ENCODE measurements around the gene ZCCHC14. TPM values are rescaled to one million over a fixed set of nuclear protein-coding genes. Genes with fewer than 3 reads are reported as not detected.

ZCCHC14 gene
- total and polyA plus RNA-seq, 2 of the 13 experiments (the other 11 are each of a cell fraction or from before 2014, with no cell fraction given) = 12.4 to 12.5 TPM

DNA sequence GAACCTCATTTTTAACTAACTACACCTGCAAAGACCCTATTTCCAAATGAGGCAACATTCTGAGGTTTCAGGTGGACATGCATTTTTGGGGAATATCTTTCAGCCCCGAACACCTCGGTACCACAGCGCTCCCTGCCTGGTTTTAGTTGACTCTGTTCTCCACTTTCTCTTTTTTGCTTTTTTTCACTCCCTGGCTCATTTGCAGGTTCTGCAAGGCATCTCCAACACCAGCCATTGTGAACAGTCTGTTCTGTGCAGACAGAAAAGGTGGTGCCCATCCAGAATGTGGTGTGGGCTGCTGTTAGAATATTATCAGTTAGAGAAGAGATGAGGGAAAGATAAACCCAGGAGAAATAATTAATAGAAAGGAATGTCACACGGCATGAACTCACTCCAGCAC, 32.5 kb upstream of the ZCCHC14 start:
- Histone ChIP-seq H3K36me3 (replicated peaks in 1 of 2; ENCODE audit: control insufficient read depth in 1 of 2, insufficient read depth in 2 of 2, low read length in 2 of 2) (no peaks in the 10 kb centered on the region), H3K27me3 (ENCODE audit: control insufficient read depth in 1 of 2, insufficient read depth in 2 of 2, low read length in 2 of 2) (0 out of 5 replicates have a peak, but pooled peaks cover 0 to 1% of the 10 kb centered on the region in 2 experiments), H2AFZ (ENCODE audit: low read length) (no peak overlapping the region), H3K9ac (ENCODE audit: insufficient read depth, low read depth, low read length) (no peak overlapping the region), H3K4me1 (ENCODE audit: insufficient read depth, low read length) (peaks cover 74% of the 10 kb centered on the region), H3K79me2 (ENCODE audit: insufficient read depth, low read length) (no peaks in the 10 kb centered on the region), H4K20me1 (ENCODE audit: insufficient read depth, low read length) (no peaks in the 10 kb centered on the region), H3K4me2 (ENCODE audit: low read depth, low read length) (no peak overlapping the region), H3K27ac (ENCODE audit: extremely low read length, insufficient read depth, low read length) (no peak overlapping the region), H3K9me3 (ENCODE audit: low read length) (no peaks in the 10 kb centered on the region), H3K4me3 (replicated peaks in 1 of 3; ENCODE audit: insufficient read depth in 1 of 3, low read depth in 2 of 3, low read length in 3 of 3) (no peak overlapping the region)
- BruUV-seq (replicated peaks) = no TSS peak
- intact Hi-C loops (cut with micrococcal nuclease; ENCODE audit: unreplicated experiment) (no loop called here), in situ Hi-C loops (cut with HindIII; ENCODE audit: extremely low pct_ligation_motif_present, low pct_unique_long_range_greater_than_20kb) (no loop called here)
- FAIRE-seq (no peak), ATAC-seq (no peak), DNase-seq (ENCODE audit: low spot score) (no peak)
- ChIA-PET CTCF (ENCODE audit: low intra/inter-chr PET ratio, low total read pairs) (no interaction called here), POLR2A (no interaction called here)
- WGBS (ENCODE audit: low lambda C conversion rate) = 75% methylated on average over 4 of the region's 4 CpGs
- TF ChIP-seq, protein P1, sequence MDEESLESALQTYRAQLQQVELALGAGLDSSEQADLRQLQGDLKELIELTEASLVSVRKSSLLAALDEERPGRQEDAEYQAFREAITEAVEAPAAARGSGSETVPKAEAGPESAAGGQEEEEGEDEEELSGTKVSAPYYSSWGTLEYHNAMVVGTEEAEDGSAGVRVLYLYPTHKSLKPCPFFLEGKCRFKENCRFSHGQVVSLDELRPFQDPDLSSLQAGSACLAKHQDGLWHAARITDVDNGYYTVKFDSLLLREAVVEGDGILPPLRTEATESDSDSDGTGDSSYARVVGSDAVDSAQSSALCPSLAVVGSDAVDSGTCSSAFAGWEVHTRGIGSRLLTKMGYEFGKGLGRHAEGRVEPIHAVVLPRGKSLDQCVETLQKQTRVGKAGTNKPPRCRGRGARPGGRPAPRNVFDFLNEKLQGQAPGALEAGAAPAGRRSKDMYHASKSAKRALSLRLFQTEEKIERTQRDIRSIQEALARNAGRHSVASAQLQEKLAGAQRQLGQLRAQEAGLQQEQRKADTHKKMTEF (CRISPR knock-in tag; IDR thresholded peaks at IDR 0.05) = no peak
- TF ChIP-seq MIER3 (CRISPR knock-in tag; IDR thresholded peaks at IDR 0.05; ENCODE audit: borderline replicate concordance) = no peak
- TF ChIP-seq XBP1 (CRISPR knock-in tag; IDR thresholded peaks at IDR 0.05) = no peak
- TF ChIP-seq ZNF766 (CRISPR knock-in tag; IDR thresholded peaks at IDR 0.05; ENCODE audit: borderline replicate concordance) = no peak
- no peak for TF ChIP-seq ZNF549 (CRISPR knock-in tag; IDR thresholded peaks at IDR 0.05)
- TF ChIP-seq CAMTA2 (CRISPR knock-in tag; IDR thresholded peaks at IDR 0.05; ENCODE audit: borderline replicate concordance) = no peak

DNA sequence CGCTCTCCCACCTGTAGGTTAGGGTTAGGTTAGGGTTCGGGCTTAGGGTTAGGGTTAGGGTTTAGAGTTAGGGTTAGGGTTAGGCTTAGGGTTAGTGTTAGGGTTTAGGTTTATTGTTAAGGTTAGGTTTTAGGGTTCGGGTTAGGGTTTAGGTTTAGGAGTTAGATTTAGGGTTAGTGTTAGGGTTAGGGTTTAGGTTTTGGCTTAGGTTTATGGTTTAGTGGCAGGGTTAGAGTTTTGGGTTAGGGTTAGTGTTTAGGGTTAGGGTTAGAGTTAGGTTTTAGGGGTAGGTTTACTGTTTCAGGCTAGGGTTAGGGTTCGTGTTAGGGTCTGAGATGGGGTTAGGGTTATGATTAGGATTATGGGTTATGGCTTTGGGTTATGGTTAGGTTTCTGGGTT, 31.6 kb upstream of the ZCCHC14 start:
- whole genome bisulfite sequencing (ENCODE audit: low lambda C conversion rate) = 89% methylated on average over 4 of the region's 4 CpGs
- no peak for ATAC-seq
- TF ChIP-seq ZNF20 (CRISPR knock-in tag; IDR thresholded peaks at IDR 0.05) = no peak
- TF ChIP-seq, protein P2, sequence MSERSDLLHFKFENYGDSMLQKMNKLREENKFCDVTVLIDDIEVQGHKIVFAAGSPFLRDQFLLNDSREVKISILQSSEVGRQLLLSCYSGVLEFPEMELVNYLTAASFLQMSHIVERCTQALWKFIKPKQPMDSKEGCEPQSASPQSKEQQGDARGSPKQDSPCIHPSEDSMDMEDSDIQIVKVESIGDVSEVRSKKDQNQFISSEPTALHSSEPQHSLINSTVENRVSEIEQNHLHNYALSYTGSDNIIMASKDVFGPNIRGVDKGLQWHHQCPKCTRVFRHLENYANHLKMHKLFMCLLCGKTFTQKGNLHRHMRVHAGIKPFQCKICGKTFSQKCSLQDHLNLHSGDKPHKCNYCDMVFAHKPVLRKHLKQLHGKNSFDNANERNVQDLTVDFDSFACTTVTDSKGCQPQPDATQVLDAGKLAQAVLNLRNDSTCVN (CRISPR knock-in tag; IDR thresholded peaks at IDR 0.05; ENCODE audit: borderline replicate concordance) = no peak
- no peak for TF ChIP-seq ZNF292 (CRISPR knock-in tag; IDR thresholded peaks at IDR 0.05; ENCODE audit: borderline replicate concordance, low read depth)
- TF ChIP-seq, protein P3, sequence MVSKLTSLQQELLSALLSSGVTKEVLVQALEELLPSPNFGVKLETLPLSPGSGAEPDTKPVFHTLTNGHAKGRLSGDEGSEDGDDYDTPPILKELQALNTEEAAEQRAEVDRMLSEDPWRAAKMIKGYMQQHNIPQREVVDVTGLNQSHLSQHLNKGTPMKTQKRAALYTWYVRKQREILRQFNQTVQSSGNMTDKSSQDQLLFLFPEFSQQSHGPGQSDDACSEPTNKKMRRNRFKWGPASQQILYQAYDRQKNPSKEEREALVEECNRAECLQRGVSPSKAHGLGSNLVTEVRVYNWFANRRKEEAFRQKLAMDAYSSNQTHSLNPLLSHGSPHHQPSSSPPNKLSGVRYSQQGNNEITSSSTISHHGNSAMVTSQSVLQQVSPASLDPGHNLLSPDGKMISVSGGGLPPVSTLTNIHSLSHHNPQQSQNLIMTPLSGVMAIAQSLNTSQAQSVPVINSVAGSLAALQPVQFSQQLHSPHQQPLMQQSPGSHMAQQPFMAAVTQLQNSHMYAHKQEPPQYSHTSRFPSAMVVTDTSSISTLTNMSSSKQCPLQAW (CRISPR knock-in tag; IDR thresholded peaks at IDR 0.05) = no peak
- TF ChIP-seq ZMYM3 (CRISPR knock-in tag; IDR thresholded peaks at IDR 0.05) = no peak
- TF ChIP-seq, protein P4, sequence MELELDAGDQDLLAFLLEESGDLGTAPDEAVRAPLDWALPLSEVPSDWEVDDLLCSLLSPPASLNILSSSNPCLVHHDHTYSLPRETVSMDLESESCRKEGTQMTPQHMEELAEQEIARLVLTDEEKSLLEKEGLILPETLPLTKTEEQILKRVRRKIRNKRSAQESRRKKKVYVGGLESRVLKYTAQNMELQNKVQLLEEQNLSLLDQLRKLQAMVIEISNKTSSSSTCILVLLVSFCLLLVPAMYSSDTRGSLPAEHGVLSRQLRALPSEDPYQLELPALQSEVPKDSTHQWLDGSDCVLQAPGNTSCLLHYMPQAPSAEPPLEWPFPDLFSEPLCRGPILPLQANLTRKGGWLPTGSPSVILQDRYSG (CRISPR knock-in tag; IDR thresholded peaks at IDR 0.05) = no peak
- TF ChIP-seq ZNF878 (CRISPR knock-in tag; IDR thresholded peaks at IDR 0.05) = no peak

More for the DNA sequence above, 31.6 kb upstream of the ZCCHC14 start:
- Histone ChIP-seq H3K4me2 (ENCODE audit: low read depth, low read length) (no peak overlapping the region), H4K20me1 (ENCODE audit: insufficient read depth, low read length) (no peaks in the 10 kb centered on the region), H2AFZ (ENCODE audit: low read length) (no peak overlapping the region), H3K9me3 (ENCODE audit: low read length) (no peaks in the 10 kb centered on the region), H3K79me2 (ENCODE audit: insufficient read depth, low read length) (no peaks in the 10 kb centered on the region), H3K4me3 (replicated peaks in 1 of 3; ENCODE audit: insufficient read depth in 1 of 3, low read depth in 2 of 3, low read length in 3 of 3) (no peak overlapping the region), H3K27me3 (ENCODE audit: control insufficient read depth in 1 of 2, insufficient read depth in 2 of 2, low read length in 2 of 2) (0 out of 5 replicates have a peak, but pooled peaks cover 0 to 1% of the 10 kb centered on the region in 2 experiments), H3K36me3 (replicated peaks in 1 of 2; ENCODE audit: control insufficient read depth in 1 of 2, insufficient read depth in 2 of 2, low read length in 2 of 2) (no peaks in the 10 kb centered on the region), H3K27ac (ENCODE audit: extremely low read length, insufficient read depth, low read length) (no peak overlapping the region), H3K4me1 (ENCODE audit: insufficient read depth, low read length) (peaks cover 65% of the 10 kb centered on the region), H3K9ac (ENCODE audit: insufficient read depth, low read depth, low read length) (no peak overlapping the region)
- DNase-seq (ENCODE audit: low spot score) = no peak
- POLR2A ChIA-PET = no interaction called here
- CTCF ChIA-PET (ENCODE audit: low intra/inter-chr PET ratio, low total read pairs) = no interaction called here
- BruUV-seq (replicated peaks) = no TSS peak
- in situ Hi-C loops (cut with HindIII; ENCODE audit: extremely low pct_ligation_motif_present, low pct_unique_long_range_greater_than_20kb) (no loop called here), intact Hi-C loops (cut with micrococcal nuclease; ENCODE audit: unreplicated experiment) (no loop called here)
- FAIRE-seq = peak; percentile 68

Data from HepG2 (cell line).